ENCODE data around the gene CCDC7.
"Not testable (repeated sequence)": the region's sequence is repeated elsewhere in the genome, so short reads cannot be mapped to it uniquely, and the experiment has no call there.

DNA sequence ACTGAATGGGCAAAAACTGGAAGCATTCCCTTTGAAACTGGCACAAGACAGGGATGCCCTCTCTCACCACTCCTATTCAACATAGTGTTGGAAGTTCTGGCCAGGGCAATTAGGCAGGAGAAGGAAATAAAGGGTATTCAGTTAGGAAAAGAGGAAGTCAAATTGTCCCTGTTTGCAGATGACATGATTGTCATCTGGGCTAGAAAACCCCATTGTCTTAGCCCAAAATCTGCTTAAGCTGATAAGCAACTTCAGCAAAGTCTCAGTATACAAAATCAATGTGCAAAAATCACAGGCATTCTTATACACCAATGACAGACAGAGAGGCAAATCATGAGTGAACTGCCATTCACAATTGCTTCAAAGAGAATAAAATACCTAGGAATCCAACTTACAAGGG lies 116.8 kb downstream of the CCDC7 start:
- TF ChIP-seq EZH2phosphoT487 (IDR thresholded peaks at IDR 0.05; ENCODE audit: borderline replicate concordance), result not testable (repeated sequence)
- TF ChIP-seq, protein P1, sequence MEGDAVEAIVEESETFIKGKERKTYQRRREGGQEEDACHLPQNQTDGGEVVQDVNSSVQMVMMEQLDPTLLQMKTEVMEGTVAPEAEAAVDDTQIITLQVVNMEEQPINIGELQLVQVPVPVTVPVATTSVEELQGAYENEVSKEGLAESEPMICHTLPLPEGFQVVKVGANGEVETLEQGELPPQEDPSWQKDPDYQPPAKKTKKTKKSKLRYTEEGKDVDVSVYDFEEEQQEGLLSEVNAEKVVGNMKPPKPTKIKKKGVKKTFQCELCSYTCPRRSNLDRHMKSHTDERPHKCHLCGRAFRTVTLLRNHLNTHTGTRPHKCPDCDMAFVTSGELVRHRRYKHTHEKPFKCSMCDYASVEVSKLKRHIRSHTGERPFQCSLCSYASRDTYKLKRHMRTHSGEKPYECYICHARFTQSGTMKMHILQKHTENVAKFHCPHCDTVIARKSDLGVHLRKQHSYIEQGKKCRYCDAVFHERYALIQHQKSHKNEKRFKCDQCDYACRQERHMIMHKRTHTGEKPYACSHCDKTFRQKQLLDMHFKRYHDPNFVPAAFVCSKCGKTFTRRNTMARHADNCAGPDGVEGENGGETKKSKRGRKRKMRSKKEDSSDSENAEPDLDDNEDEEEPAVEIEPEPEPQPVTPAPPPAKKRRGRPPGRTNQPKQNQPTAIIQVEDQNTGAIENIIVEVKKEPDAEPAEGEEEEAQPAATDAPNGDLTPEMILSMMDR (conservative IDR thresholded peaks at IDR 0.05; ENCODE audit: low read length), result not testable (repeated sequence)
